OCI-LY1 (cell line): ENCODE measurements around the gene SDCCAG8.

Experiments used
- H2AFZ ChIP-seq: fragments of 200-600 bp; sonication (generic), shearing (Covaris generic); 2 replicates; pipeline ENCODE4 v1.6.0; 2014; ENCODE audit warnings: antibody characterized with exemption, mild to moderate bottlenecking, low read length
- H3F3A ChIP-seq: fragments of 200-600 bp; sonication (generic), shearing (Covaris generic); 2 replicates; pipeline ENCODE4 v1.6.0; 2014; ENCODE audit warnings: mild to moderate bottlenecking, antibody characterized with exemption, low read length, moderate library complexity; ENCODE audit not compliant: insufficient read depth
- H3K27ac ChIP-seq: fragments of 200-600 bp; sonication (generic); 2 replicates; pipeline ENCODE4 v1.5.1; 2014; ENCODE audit warnings: low read length, mixed run types, mild to moderate bottlenecking, low read depth; ENCODE audit not compliant: poor library complexity, severe bottlenecking
- H3K27me3 ChIP-seq: fragments of 200-600 bp; sonication (generic); 2 replicates; pipeline ENCODE4 v1.6.0; 2014; ENCODE audit warnings: antibody characterized with exemption, mild to moderate bottlenecking, low read length, moderate library complexity; ENCODE audit not compliant: insufficient read depth
- H3K36me3 ChIP-seq: fragments of 200-600 bp; sonication (generic); 2 replicates; pipeline ENCODE4 v1.6.1; 2014; ENCODE audit warnings: mild to moderate bottlenecking, antibody characterized with exemption, low read length, moderate library complexity, mixed read lengths; ENCODE audit not compliant: insufficient read depth
- H3K4me1 ChIP-seq: fragments of 200-600 bp; sonication (generic); 2 replicates; pipeline ENCODE4 v1.5.1; 2014; ENCODE audit warnings: mild to moderate bottlenecking, low read length, moderate library complexity; ENCODE audit not compliant: insufficient read depth, severe bottlenecking
- H3K4me2 ChIP-seq: fragments of 200-600 bp; sonication (generic), shearing (Covaris generic); 2 replicates; pipeline ENCODE4 v1.6.1; 2014; ENCODE audit warnings: low read length
- H3K4me3 ChIP-seq: fragments of 200-600 bp; sonication (generic); 2 replicates; pipeline ENCODE4 v1.5.1; 2014; ENCODE audit warnings: low read length, low read depth, mild to moderate bottlenecking, mixed read lengths; ENCODE audit not compliant: poor library complexity, severe bottlenecking
- H3K79me2 ChIP-seq: fragments of 200-600 bp; shearing (Covaris generic); 2 replicates; pipeline ENCODE4 v1.6.1; 2016; ENCODE audit warnings: mixed run types, low read length, mixed read lengths; ENCODE audit not compliant: insufficient read depth
- H3K9ac ChIP-seq: fragments of 200-600 bp; sonication (generic), shearing (Covaris generic); 2 replicates; pipeline ENCODE4 v1.6.1; 2014; ENCODE audit warnings: mild to moderate bottlenecking, low read length, mixed read lengths
- H3K9me2 ChIP-seq: fragments of 200-600 bp; sonication (generic), shearing (Covaris generic); 2 replicates; pipeline ENCODE4 v1.6.1; 2014; ENCODE audit warnings: low read depth, mild to moderate bottlenecking, low read length, mixed read lengths
- H3K9me3 ChIP-seq: fragments of 200-600 bp; shearing (Covaris generic); 2 replicates; pipeline ENCODE4 v1.6.1; 2014; ENCODE audit warnings: low read length, mixed read lengths
- H4K20me1 ChIP-seq: fragments of 200-600 bp; sonication (generic), shearing (Covaris generic); 2 replicates; pipeline ENCODE4 v1.6.0; 2016; ENCODE audit warnings: mild to moderate bottlenecking, low read length; ENCODE audit not compliant: insufficient read depth
- EZH2 ChIP-seq: fragments of 200-600 bp; sonication (generic), shearing (Covaris generic); IDR thresholded peaks from 2 replicates; pipeline ENCODE4 v1.8.0; 2017; ENCODE audit warnings: borderline replicate concordance, mixed run types, mild to moderate bottlenecking, antibody characterized with exemption, low read length, moderate library complexity, mixed read lengths
- TF ChIP-seq, protein P1 (sequence below): fragments of 200-600 bp; sonication (generic), shearing (Covaris generic); IDR thresholded peaks from 2 replicates; pipeline ENCODE4 v1.5.1; 2017; ENCODE audit warnings: mild to moderate bottlenecking, antibody characterized with exemption, low read length, moderate library complexity, mixed read lengths

Gene SDCCAG8

GRCh38 chr1:243402868-243403267, 147.0 kb downstream of the SDCCAG8 start:
- no peaks in the 10 kb centered on the region for H3K4me1 ChIP-seq
- H3F3A ChIP-seq: no peaks in the 10 kb centered on the region; the same call in 1 of the 2 replicates
- TF ChIP-seq EZH2: no peak
- TF ChIP-seq, protein P1, sequence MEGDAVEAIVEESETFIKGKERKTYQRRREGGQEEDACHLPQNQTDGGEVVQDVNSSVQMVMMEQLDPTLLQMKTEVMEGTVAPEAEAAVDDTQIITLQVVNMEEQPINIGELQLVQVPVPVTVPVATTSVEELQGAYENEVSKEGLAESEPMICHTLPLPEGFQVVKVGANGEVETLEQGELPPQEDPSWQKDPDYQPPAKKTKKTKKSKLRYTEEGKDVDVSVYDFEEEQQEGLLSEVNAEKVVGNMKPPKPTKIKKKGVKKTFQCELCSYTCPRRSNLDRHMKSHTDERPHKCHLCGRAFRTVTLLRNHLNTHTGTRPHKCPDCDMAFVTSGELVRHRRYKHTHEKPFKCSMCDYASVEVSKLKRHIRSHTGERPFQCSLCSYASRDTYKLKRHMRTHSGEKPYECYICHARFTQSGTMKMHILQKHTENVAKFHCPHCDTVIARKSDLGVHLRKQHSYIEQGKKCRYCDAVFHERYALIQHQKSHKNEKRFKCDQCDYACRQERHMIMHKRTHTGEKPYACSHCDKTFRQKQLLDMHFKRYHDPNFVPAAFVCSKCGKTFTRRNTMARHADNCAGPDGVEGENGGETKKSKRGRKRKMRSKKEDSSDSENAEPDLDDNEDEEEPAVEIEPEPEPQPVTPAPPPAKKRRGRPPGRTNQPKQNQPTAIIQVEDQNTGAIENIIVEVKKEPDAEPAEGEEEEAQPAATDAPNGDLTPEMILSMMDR: no peak
- no peak overlapping the region for H2AFZ ChIP-seq
- H3K4me2 ChIP-seq: no peak overlapping the region
- H3K9me3 ChIP-seq: no peaks in the 10 kb centered on the region
- no peaks in the 10 kb centered on the region for H4K20me1 ChIP-seq
- no peaks in the 10 kb centered on the region for H3K27me3 ChIP-seq
- no peaks in the 10 kb centered on the region for H3K9me2 ChIP-seq
- no peak overlapping the region for H3K9ac ChIP-seq
- H3K79me2 ChIP-seq: no peaks in the 10 kb centered on the region
- no peak overlapping the region for H3K4me3 ChIP-seq
- H3K36me3 ChIP-seq: no peaks in the 10 kb centered on the region
- no peak overlapping the region for H3K27ac ChIP-seq

GRCh38 chr1:243406424-243406823, 150.6 kb downstream of the SDCCAG8 start:
- H3K9ac ChIP-seq: no peak overlapping the region
- no peak overlapping the region for H3K4me2 ChIP-seq
- TF ChIP-seq EZH2: no peak
- TF ChIP-seq, protein P1: no peak
- no peaks in the 10 kb centered on the region for H3K79me2 ChIP-seq
- no peak overlapping the region for H3K4me3 ChIP-seq
- H3K36me3 ChIP-seq: no peaks in the 10 kb centered on the region
- H3F3A ChIP-seq: no peaks in the 10 kb centered on the region; the same call in 1 of the 2 replicates
- H4K20me1 ChIP-seq: no peaks in the 10 kb centered on the region
- H3K9me2 ChIP-seq: no peaks in the 10 kb centered on the region
- no peak overlapping the region for H2AFZ ChIP-seq
- no peaks in the 10 kb centered on the region for H3K4me1 ChIP-seq
- no peaks in the 10 kb centered on the region for H3K9me3 ChIP-seq
- no peaks in the 10 kb centered on the region for H3K27me3 ChIP-seq
- H3K27ac ChIP-seq: no peak overlapping the region

DNA sequence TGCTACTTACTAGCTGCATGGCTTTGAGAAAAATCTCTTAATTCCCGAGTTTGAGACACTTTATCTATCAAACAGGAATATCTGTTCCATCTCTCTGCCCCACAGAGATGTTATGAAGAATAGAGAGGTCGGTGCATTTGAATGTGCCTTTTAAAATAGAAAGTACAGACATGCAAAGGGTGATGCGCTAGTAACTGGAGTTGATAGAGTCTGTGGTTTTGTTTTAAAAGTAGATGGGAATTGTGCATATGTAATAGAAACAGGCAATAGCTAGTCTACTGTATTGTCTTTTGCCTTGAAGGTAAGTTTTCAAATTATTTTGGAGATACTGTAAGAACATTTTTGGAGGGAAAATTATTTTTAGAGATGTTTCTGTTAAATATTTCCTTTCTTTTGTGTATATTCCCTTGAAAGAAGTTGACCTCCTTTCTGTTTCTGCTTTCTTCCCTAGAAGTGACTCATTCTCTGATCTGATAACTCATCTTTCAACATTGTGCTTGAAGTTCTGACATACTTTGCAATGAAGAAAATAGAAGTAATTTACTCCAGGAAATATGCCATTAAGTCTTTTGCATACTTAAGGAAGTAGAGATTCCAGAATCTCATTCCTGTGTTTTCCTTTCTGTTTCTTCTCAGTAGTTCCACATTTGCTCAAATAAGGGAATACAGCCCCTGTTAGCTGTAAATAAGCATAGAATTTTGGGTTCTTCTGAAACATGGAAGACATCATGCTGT, 151.6 kb downstream of the SDCCAG8 start:
- Histone ChIP-seq H3F3A (no peaks in the 10 kb centered on the region; the same call in 1 of the 2 replicates), H3K9me2 (no peaks in the 10 kb centered on the region), H3K9ac (no peak overlapping the region), H4K20me1 (no peaks in the 10 kb centered on the region), H3K4me1 (no peaks in the 10 kb centered on the region), H3K4me2 (no peak overlapping the region), H3K4me3 (no peak overlapping the region), H2AFZ (no peak overlapping the region), H3K27me3 (no peaks in the 10 kb centered on the region), H3K79me2 (no peaks in the 10 kb centered on the region), H3K27ac (no peak overlapping the region), H3K9me3 (no peaks in the 10 kb centered on the region), H3K36me3 (no peaks in the 10 kb centered on the region)
- no peak for TF ChIP-seq EZH2
- TF ChIP-seq, protein P1: no peak
